Measurements from ENCODE around the gene RCE1.

- TF ChIP-seq TSHZ1 (tag by site-specific recombination; IDR thresholded peaks at IDR 0.05; ENCODE audit: borderline replicate concordance): no peak
- TF ChIP-seq CTCF (tag by site-specific recombination; IDR thresholded peaks at IDR 0.05): no peak
- TF ChIP-seq ZNF24 (tag by site-specific recombination; IDR thresholded peaks at IDR 0.05): no peak
- no peak for TF ChIP-seq KLF16 (tag by site-specific recombination; IDR thresholded peaks at IDR 0.05)
- TF ChIP-seq ZNF670 (tag by site-specific recombination; IDR thresholded peaks at IDR 0.05; ENCODE audit: low read depth): no peak
- TF ChIP-seq ZNF239 (tag by site-specific recombination; IDR thresholded peaks at IDR 0.05): no peak
- TF ChIP-seq YY1 (tag by site-specific recombination; IDR thresholded peaks at IDR 0.05): no peak
Measured at GRCh38 chr11:66845143-66845875, 2.1 kb downstream of the RCE1 start.
